WERI-Rb-1 (cell line): ENCODE data around the gene ZFYVE27.

Source experiments
- DNase-seq: peaks from one replicate; pipeline ENCODE4 v3.0.0-alpha.2; 2020
- H3K27ac ChIP-seq: fragments of 250-450 bp; sonication (Bioruptor Pico); 2 replicates; pipeline ENCODE4 v1.5.1; 2020; ENCODE audit warnings: mild to moderate bottlenecking, moderate library complexity
- H3K27me3 ChIP-seq: fragments of 250-450 bp; sonication (Bioruptor Pico); 2 replicates; pipeline ENCODE4 v1.5.1; 2021; ENCODE audit warnings: mild to moderate bottlenecking, low read depth, moderate library complexity; ENCODE audit not compliant: insufficient read depth, severe bottlenecking
- H3K36me3 ChIP-seq: fragments of 250-450 bp; sonication (Bioruptor Pico); 2 replicates; pipeline ENCODE4 v1.5.1; 2020; ENCODE audit warnings: mild to moderate bottlenecking, moderate library complexity
- H3K4me3 ChIP-seq: 2 replicates; pipeline ENCODE4 v1.5.1; 2011; ENCODE audit warnings: low read depth, mild to moderate bottlenecking, control low read depth, low read length
- H3K9me3 ChIP-seq: fragments of 250-450 bp; sonication (Bioruptor Pico); 2 replicates; pipeline ENCODE4 v1.5.1; 2021; ENCODE audit warnings: mild to moderate bottlenecking, moderate library complexity; ENCODE audit not compliant: severe bottlenecking
- CTCF ChIP-seq: IDR thresholded peaks from 2 replicates; pipeline ENCODE4 v1.5.1; 2011; ENCODE audit warnings: low read depth, mild to moderate bottlenecking, control low read depth, inconsistent platforms, low read length

ZFYVE27 gene

DNA sequence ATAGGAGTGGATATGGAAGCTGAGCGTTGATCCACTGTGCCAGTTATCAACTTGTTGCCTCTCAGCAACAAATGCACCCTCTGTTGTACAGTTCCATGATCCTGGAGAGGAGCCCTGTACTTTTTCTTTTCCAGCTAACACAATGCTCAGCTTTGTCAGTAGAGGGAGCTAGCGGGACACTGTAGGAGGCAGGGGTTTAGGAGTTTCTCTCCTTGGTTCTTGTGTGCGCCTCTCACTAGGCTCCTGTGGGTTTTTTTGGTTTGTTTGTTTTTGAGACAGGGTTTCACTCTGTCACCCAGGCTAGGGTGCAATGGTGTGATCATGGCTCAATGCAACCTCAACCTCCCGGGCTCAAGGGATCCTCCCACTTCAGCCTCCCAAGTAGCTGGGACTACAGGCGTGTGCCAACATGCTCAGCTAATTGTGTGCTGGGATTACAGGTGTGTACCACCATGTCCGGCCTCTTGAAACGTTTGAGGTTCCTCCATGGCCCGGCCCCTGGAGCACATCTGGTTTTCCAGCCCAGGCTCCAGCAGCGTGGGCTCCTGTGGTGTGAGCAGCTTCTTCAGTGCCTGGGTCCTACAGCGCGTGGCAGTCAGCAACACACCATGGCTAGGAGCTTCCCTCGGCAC lies 35.4 kb upstream of the ZFYVE27 start:
- DNase-seq: peak; percentile 64
- Histone ChIP-seq H3K27me3 (no peaks in the 10 kb centered on the region), H3K4me3 (no peak overlapping the region), H3K9me3 (no peaks in the 10 kb centered on the region), H3K36me3 (no peaks in the 10 kb centered on the region), H3K27ac (no peak overlapping the region)
- TF ChIP-seq CTCF: peak; percentile 86

DNA sequence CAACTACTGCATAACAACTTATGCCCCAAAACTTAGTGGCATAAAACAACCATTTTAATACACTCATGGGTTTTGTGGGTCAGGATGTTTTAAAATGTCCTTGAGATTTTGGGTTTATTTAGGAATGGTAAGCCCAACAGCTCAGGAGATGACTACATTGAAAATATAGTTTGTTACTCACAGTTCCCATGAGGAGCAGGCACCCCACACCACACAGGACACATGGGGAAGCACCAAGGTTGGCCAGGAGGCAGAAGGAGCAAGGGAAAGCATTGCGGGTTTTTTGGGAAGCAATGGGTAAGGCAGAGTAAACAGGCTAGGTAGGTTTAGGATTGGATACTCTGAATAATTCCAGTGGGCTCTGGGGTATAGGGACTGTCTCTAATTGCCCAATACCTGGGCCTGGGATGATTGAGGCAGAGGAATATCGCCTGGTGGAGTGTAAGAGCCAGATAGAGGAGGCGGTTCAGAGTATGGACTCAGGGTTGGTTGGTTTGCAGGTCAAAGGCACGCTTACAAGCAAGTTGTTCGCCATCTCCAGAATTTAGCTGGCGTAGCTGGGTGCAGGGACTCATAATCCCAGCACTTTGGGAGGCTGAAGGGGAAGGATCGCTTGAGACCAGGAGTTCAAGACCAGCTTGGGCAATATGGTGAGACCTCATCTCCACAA lies 33.4 kb upstream of the ZFYVE27 start:
- Histone ChIP-seq H3K9me3 (no peaks in the 10 kb centered on the region), H3K27ac (no peak overlapping the region), H3K27me3 (no peaks in the 10 kb centered on the region), H3K36me3 (no peaks in the 10 kb centered on the region), H3K4me3 (no peak overlapping the region)
- TF ChIP-seq CTCF: no peak
- DNase-seq: no peak

DNA sequence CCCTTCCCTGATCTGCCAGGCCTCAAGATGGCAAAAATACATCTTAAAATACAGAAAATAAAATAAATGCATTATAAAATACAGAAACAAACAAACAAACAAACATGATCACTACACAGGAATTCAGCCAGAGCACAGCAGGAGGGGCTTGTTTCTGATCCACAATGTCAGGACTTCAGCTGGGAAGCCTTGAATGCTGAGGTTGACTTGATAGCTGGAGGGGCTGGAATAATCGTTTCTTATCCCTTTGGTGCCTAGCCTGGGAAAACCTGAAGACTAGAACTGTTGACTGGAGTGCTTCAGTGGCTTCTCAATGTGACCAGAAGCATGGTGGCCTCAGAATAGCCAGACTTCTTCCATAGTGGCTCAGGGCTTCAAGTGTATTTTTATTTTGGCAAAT lies 32.6 kb upstream of the ZFYVE27 start:
- no peak for DNase-seq
- Histone ChIP-seq H3K4me3 (no peak overlapping the region), H3K27ac (no peak overlapping the region), H3K36me3 (no peaks in the 10 kb centered on the region), H3K9me3 (no peaks in the 10 kb centered on the region), H3K27me3 (no peaks in the 10 kb centered on the region)
- no peak for TF ChIP-seq CTCF

DNA sequence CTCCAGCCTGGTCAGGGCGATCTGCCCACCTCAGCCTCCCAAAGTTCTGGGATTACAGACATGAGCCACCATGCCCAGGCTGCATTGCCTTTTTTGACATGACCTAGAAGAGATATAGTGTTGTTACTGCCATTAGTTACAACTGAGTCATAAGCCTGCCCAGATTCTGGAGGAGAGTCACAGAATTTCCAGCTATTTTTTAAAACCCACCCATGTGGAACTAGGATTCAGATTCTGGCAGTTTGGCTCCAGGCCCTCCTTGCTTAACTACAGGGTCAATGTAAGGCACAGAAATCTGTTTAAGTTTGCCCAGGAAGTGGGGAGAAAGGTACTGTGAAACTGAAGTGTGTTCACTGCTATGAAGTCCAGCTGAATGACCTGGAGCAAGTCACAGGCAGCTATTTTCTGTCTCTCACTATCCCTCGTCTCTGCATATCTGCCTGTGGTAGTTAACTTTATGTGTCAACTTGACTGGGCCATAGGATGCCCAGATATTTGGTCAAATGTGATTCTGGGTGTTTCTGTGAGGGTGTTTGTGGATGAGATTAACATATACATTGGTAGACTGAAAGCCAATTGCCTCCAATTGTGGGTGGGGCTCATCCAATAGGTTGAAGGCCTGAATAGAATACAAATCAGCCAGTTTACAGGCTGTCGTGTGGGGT lies 31.8 kb upstream of the ZFYVE27 start:
- no peak for DNase-seq
- no peak for TF ChIP-seq CTCF
- no peak overlapping the region for H3K4me3 ChIP-seq
- H3K27ac ChIP-seq: no peak overlapping the region
- H3K36me3 ChIP-seq: no peaks in the 10 kb centered on the region
- no peaks in the 10 kb centered on the region for H3K27me3 ChIP-seq
- H3K9me3 ChIP-seq: no peaks in the 10 kb centered on the region

- DNase-seq: no peak
- H3K36me3 ChIP-seq: no peaks in the 10 kb centered on the region
- H3K27ac ChIP-seq: no peak overlapping the region
- H3K27me3 ChIP-seq: no peaks in the 10 kb centered on the region
- H3K4me3 ChIP-seq: no peak overlapping the region
- TF ChIP-seq CTCF: no peak
- H3K9me3 ChIP-seq: no peaks in the 10 kb centered on the region
These were observed 29.6 kb upstream of the ZFYVE27 start for GRCh38 chr10:97707134-97707861.
